GM12892 (cell line): ENCODE measurements around the gene GRM1.

Experiments
- POLR2A ChIP-seq: IDR thresholded peaks from 2 replicates; pipeline ENCODE4 v1.6.1; 2011; ENCODE audit warnings: low read depth, low read length, control low read depth
- POLR2AphosphoS5 ChIP-seq: IDR thresholded peaks from 2 replicates; pipeline ENCODE4 v1.6.1; 2011; ENCODE audit warnings: low read depth, low read length, control low read depth
- TAF1 ChIP-seq: IDR thresholded peaks from 2 replicates; pipeline ENCODE4 v1.6.1; 2011; ENCODE audit warnings: low read depth, mild to moderate bottlenecking, control low read depth, low read length, borderline replicate concordance

- TF ChIP-seq POLR2A (no peak), POLR2AphosphoS5 (no peak), TAF1 (no peak)
Measured at GRCh38 chr6:146305951-146306350, 277.1 kb downstream of the GRM1 start.
